GM21390 (cell line): Measurements from ENCODE around the gene EXOC3L1.

Source experiments
- ATAC-seq: cut with Tn5 transposase; IDR thresholded peaks from one replicate; pipeline ENCODE4 v1.9.1; 2021; ENCODE audit not compliant: unreplicated experiment

Gene EXOC3L1

DNA sequence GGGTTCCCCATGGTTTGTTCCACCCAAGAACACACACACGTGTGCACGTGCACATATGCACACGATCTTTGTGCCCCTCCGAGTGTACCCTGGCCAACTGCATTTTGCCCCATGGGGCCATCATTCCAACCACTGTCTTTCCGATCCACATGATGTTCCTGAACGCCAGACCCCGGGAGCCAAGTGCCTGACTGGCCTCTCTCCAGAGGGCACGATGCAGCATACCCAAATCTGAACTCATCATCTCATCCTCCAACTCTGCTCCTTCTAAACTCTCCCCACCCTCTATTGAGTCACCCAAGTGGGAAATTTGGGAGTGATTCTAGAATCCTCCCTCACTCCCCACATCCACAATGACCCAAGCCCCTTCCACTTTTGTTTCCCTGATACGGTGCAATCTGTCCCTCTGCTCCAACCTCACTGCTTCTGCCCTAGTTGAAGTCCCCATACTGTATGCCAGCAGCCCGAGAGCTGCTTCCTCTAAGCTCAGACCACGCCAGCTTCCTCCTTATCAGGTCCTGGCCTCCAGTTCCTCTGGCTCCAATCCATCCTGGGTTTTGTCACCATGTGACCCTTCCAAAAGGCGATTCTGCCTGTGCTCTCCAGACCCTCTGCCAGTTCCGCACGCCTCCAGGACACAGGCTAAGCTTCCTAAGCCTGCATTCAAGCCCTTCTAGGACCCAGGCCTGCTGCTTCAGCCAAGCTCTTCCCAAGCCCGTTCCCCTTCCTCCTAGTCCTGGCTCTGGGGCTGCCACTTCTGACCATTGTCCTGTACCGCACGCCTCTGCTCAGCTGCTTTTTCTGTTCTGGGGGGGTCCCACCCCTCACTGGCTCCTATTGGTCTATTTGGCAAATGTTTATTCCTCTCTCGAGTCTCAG is 26.9 kb upstream of the EXOC3L1 start:
- ATAC-seq, result no peak

- ATAC-seq, result no peak
These were observed 25.8 kb upstream of the EXOC3L1 start for GRCh38 chr16:67215706-67216105.

- no peak for ATAC-seq
These were observed 23.5 kb upstream of the EXOC3L1 start for GRCh38 chr16:67213197-67214019.

- ATAC-seq, result no peak
These were observed 22.8 kb upstream of the EXOC3L1 start for GRCh38 chr16:67212766-67213165.

- no peak for ATAC-seq
These were observed 21.7 kb upstream of the EXOC3L1 start for GRCh38 chr16:67211674-67212073.

- ATAC-seq, result no peak
These were observed 20.4 kb upstream of the EXOC3L1 start for GRCh38 chr16:67210069-67210937.

DNA sequence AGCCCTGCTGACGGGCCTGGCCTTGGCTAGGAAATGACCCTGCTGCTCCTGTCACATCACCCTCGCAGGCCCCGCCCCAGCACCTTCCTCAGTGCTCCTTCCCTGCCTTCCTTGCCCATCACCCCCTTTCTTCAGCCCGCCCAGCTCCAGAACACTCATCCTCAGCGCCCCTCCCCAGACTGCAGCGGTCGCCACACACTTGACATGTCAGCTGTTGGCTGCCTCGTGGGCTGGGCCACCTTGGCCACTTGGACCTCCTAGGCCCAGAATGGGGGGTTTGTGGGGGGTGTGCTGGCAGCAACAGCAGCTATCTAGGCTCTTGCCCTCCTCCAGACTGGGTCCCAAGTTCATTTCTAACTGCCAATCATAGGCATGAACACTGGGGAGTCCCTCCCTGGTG is 19.6 kb upstream of the EXOC3L1 start:
- ATAC-seq, result no peak

DNA sequence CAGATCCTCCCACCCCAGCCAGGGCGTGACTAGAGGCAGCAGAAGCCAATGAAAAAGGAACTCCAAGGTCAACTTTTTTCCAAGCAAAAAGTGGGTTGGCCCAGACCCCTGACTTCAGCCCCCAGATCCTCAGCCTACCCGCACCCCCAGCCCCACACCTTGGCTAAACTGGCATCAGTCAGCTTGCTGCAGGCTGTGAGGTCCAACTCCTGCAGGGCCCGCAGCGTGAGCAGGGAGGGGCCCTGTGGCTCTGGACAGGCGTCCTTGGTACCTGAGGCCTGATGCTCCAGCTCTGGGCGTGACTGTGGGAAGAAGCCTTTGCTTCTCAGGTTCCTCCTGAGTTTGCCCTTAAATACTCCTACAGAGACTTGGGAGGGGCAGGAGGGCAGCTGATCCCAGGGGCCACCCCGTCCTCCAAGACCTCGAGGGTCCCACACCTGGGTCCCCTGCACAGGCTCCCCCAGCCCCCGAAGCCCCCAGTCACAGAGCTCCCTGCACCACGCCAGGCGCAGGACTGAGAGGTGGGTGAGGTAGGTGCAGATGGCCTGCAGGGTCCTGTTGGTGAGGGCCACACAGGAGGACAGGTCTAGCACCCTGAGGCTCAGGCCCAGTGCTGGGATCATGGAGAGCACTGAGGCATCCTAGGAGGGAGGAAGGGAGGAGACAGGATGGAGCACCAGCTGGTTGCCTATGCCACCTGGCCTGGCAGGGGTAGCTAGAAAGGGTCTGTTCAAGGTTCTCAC is 18.4 kb upstream of the EXOC3L1 start:
- no peak for ATAC-seq

DNA sequence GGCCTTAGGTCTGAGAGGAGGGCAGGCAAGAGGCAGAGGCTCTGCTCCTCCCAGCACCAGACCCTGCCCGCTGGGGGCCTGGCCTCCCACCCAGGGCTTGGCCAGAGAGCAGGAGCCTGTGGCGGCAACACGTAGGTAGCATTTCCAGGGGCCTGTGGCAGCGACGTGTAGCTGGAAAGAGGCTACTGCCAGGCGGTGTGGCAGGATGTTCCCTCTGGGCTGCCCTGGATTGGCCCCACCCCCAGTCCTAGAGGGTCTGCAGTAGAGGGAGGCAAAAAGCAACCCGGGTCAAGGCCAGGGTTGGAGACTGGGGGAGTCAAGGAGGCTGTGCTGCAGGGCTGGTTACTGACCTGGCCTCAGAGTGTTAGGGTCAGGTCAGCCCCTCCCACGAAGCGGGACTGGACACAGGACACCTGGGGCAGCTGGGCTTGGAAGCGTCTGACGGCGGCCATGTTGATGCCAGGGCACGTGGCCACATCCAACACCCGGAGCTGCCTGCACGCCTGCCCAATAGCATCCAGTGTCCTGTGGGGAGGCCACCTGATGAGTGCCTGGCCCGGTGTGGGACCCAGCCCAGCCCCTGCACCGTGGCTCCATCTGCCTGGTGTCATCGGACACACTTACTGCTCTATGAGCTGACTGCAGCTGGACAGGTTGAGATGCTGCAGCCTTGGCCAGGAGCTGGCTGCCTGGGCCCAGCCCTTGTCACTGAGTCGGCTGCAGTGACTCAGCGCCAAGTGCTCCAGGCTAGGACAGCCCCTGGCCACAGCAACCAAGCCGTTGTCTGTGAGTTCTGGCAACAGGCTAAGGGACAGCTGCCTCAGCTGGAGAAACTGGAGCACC is 17.5 kb upstream of the EXOC3L1 start:
- ATAC-seq, result no peak

DNA sequence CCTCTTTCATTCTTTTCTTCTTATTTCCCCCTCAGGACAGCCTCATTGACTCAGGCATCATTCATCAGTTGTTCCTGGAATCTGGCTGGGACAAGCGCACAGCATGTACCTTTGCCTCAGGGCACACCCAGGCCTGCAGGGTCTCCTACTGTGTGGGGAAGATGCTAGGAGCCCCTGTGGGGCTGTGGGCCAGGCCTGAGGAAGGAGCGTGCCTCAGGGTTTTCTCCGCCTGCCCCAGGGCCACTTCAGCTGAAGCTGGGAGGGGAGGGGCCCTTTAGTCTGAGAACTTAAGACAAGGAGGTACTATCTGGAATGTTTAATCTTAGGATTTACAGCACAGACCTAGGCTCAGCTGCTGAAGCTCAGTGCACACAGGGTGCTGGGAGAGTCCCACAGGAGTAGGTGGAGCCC is 16.9 kb upstream of the EXOC3L1 start:
- no peak for ATAC-seq

- no peak for ATAC-seq
These were observed 16.3 kb upstream of the EXOC3L1 start for GRCh38 chr16:67206129-67206837.

- no peak for ATAC-seq
These were observed 14.1 kb upstream of the EXOC3L1 start for GRCh38 chr16:67204076-67204475.

- no peak for ATAC-seq
These were observed 13.1 kb upstream of the EXOC3L1 start for GRCh38 chr16:67202956-67203493.

- ATAC-seq, result no peak
These were observed 12.5 kb upstream of the EXOC3L1 start for GRCh38 chr16:67202426-67202825.

GRCh38 chr16:67201411-67202345 is 11.7 kb upstream of the EXOC3L1 start:
- ATAC-seq, result no peak

DNA sequence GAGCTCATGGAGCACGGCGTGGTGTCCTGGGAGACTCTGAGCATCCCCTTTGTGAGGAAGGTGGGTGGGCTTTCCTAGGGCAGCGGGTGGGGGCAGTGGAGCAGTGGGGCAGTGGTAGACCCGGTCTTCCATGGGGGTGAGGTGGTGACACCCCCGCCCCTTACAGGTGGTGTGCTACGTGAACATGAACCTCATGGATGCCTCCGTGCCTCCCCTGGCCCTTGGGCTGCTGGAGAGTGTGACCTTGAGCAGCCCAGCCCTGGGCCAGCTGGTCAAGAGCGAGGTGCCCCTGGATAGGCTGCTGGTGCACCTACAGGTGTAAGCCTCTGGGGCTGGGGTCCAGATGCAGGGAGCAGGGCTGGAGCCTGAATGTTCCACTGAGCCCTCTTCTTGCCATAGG is 10.6 kb upstream of the EXOC3L1 start:
- ATAC-seq, result no peak

DNA sequence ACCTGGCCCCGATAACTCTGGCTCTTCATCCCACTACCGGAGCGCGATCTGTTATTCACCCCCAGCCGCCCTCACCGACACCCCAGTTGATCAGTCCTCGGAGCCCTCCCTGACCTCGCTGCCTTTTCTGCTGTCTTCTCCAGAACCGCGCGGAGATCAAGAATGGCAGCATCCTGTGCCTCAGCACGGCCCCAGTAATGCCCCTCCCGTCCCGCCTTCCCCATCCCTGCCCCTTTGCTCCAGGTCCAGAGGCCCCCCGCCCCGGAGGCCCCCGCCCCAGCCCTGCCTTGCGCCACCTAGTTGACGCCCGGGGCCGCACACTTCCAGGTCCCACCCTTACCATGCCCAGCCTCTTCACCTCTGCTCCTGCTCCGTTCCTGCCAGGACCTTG is 9.9 kb upstream of the EXOC3L1 start:
- ATAC-seq, result no peak
